Measurements from ENCODE around the gene CHST11.

CHST11 gene

GRCh38 chr12:104504146-104504545 is 47.4 kb downstream of the CHST11 start:
- TF ChIP-seq CTCF (IDR thresholded peaks at IDR 0.05; ENCODE audit: low read length, missing control alignments), result no peak
- H3K4me3 ChIP-seq (replicated peaks; ENCODE audit: low read depth, low read length), result no peak overlapping the region
- DNase-seq (ENCODE audit: low read depth), result no peak

- TF ChIP-seq CTCF (IDR thresholded peaks at IDR 0.05; ENCODE audit: low read length, missing control alignments), result no peak
- H3K4me3 ChIP-seq (replicated peaks; ENCODE audit: low read depth, low read length), result no peak overlapping the region
- DNase-seq (ENCODE audit: low read depth), result no peak
Observed at GRCh38 chr12:104505095-104505818, 48.5 kb downstream of the CHST11 start.

GRCh38 chr12:104506676-104507401 is 50.1 kb downstream of the CHST11 start:
- DNase-seq (ENCODE audit: low read depth), result no peak
- H3K4me3 ChIP-seq (replicated peaks; ENCODE audit: low read depth, low read length), result no peak overlapping the region
- no peak for TF ChIP-seq CTCF (IDR thresholded peaks at IDR 0.05; ENCODE audit: low read length, missing control alignments)

GRCh38 chr12:104507672-104508071 is 50.9 kb downstream of the CHST11 start:
- no peak for DNase-seq (ENCODE audit: low read depth)
- no peak overlapping the region for H3K4me3 ChIP-seq (replicated peaks; ENCODE audit: low read depth, low read length)
- TF ChIP-seq CTCF (IDR thresholded peaks at IDR 0.05; ENCODE audit: low read length, missing control alignments), result no peak

- TF ChIP-seq CTCF (IDR thresholded peaks at IDR 0.05; ENCODE audit: low read length, missing control alignments), result no peak
- no peak for DNase-seq (ENCODE audit: low read depth)
- H3K4me3 ChIP-seq (replicated peaks; ENCODE audit: low read depth, low read length), result no peak overlapping the region
Observed at GRCh38 chr12:104508752-104509446, 52.2 kb downstream of the CHST11 start.

GRCh38 chr12:104510145-104510872 is 53.6 kb downstream of the CHST11 start:
- no peak for DNase-seq (ENCODE audit: low read depth)
- TF ChIP-seq CTCF (IDR thresholded peaks at IDR 0.05; ENCODE audit: low read length, missing control alignments), result no peak
- H3K4me3 ChIP-seq (replicated peaks; ENCODE audit: low read depth, low read length), result no peak overlapping the region

All from fibroblast of pulmonary artery (primary cell).